Trophoblast cell (in vitro differentiated cells and primary cell): ENCODE results near the gene TBC1D30.
A peak's percentile ranks its signal among the peaks of the same experiment; 100 is the strongest.

Source experiments
- DNase-seq, 2 donors: peaks; one replicate each; pipeline ENCODE4 v3.0.0-alpha.2; 2016
- H2AFZ ChIP-seq: 2 replicates; pipeline ENCODE4 v1.6.1; 2013; ENCODE audit warnings: low read length, moderate library complexity, mild to moderate bottlenecking; ENCODE audit not compliant: insufficient read depth, poor library complexity
- H2AK5ac ChIP-seq: 2 replicates; pipeline ENCODE4 v1.6.1; 2013; ENCODE audit warnings: mild to moderate bottlenecking, low read length
- H2BK120ac ChIP-seq: 2 replicates; pipeline ENCODE4 v1.6.1; 2013; ENCODE audit warnings: low read length, mild to moderate bottlenecking, moderate library complexity; ENCODE audit not compliant: insufficient read depth, poor library complexity
- H2BK12ac ChIP-seq: 2 replicates; pipeline ENCODE4 v1.6.1; 2013; ENCODE audit warnings: mild to moderate bottlenecking, low read length, moderate library complexity
- H2BK5ac ChIP-seq: 2 replicates; pipeline ENCODE4 v1.6.1; 2013; ENCODE audit warnings: low read length, low read depth, moderate library complexity, mild to moderate bottlenecking; ENCODE audit not compliant: poor library complexity
- H3K14ac ChIP-seq: 2 replicates; pipeline ENCODE4 v1.6.1; 2013; ENCODE audit warnings: mild to moderate bottlenecking, low read length
- H3K18ac ChIP-seq: 2 replicates; pipeline ENCODE4 v1.6.1; 2013; ENCODE audit warnings: mild to moderate bottlenecking, low read length
- H3K23ac ChIP-seq: 2 replicates; pipeline ENCODE4 v1.6.1; 2013; ENCODE audit warnings: low read length
- H3K27ac ChIP-seq: 2 replicates; pipeline ENCODE4 v1.5.1; 2013; ENCODE audit warnings: low read depth, mild to moderate bottlenecking, inconsistent platforms, low read length, moderate library complexity
- H3K27me3 ChIP-seq: 2 replicates; pipeline ENCODE4 v1.6.1; 2013; ENCODE audit warnings: inconsistent platforms, mild to moderate bottlenecking, low read length, moderate library complexity; ENCODE audit not compliant: insufficient read depth
- H3K36me3 ChIP-seq, 2 experiments: 1 replicate in 1 of 2; 2 replicates in 1 of 2; pipeline ENCODE4 v1.6.1; 2013; ENCODE audit warnings: low read length in 2 of 2, mild to moderate bottlenecking in 2 of 2, moderate library complexity in 1 of 2; ENCODE audit not compliant: insufficient read depth in 2 of 2, control insufficient read depth in 1 of 2
- H3K4ac ChIP-seq: 2 replicates; pipeline ENCODE4 v1.6.1; 2013; ENCODE audit warnings: low read depth, mild to moderate bottlenecking, low read length, moderate library complexity
- H3K4me1 ChIP-seq, 2 experiments: 1 replicate in 1 of 2; 2 replicates in 1 of 2; pipeline ENCODE4 v1.6.1; 2013; ENCODE audit warnings: low read length in 2 of 2, mild to moderate bottlenecking in 2 of 2, moderate library complexity in 1 of 2; ENCODE audit not compliant: insufficient read depth in 2 of 2, control insufficient read depth in 1 of 2
- H3K4me2 ChIP-seq: 2 replicates; pipeline ENCODE4 v1.6.1; 2013; ENCODE audit warnings: inconsistent platforms, mild to moderate bottlenecking, low read length, moderate library complexity
- H3K4me3 ChIP-seq: 2 replicates; pipeline ENCODE4 v1.5.1; 2013; ENCODE audit warnings: mild to moderate bottlenecking, low read depth, low read length, inconsistent platforms
- H3K79me1 ChIP-seq: one replicate; pipeline ENCODE4 v1.6.1; 2013; ENCODE audit warnings: low read length
- H3K79me2 ChIP-seq: 2 replicates; pipeline ENCODE4 v1.6.1; 2013; ENCODE audit warnings: low read length, mild to moderate bottlenecking; ENCODE audit not compliant: control insufficient read depth, insufficient read depth, poor library complexity
- H3K9ac ChIP-seq: 2 replicates; pipeline ENCODE4 v1.6.1; 2013; ENCODE audit warnings: mild to moderate bottlenecking, low read length
- H3K9me3 ChIP-seq: 2 replicates; pipeline ENCODE4 v1.6.1; 2013; ENCODE audit warnings: low read depth, mild to moderate bottlenecking, control low read depth, inconsistent platforms, low read length; ENCODE audit not compliant: insufficient read depth
- H4K12ac ChIP-seq: 2 replicates; pipeline ENCODE4 v1.6.1; 2013; ENCODE audit warnings: low read depth, mild to moderate bottlenecking, low read length, moderate library complexity
- H4K8ac ChIP-seq: 2 replicates; pipeline ENCODE4 v1.6.1; 2013; ENCODE audit warnings: low read depth, mild to moderate bottlenecking, low read length, moderate library complexity
- H4K91ac ChIP-seq: one replicate; pipeline ENCODE4 v1.6.1; 2013; ENCODE audit warnings: low read depth, mild to moderate bottlenecking, low read length, moderate library complexity
- WGBS: extraction: QIAGEN DNeasy Blood & Tissue Kit; methylation state at CpG from one replicate; pipeline ENCODE4 v1.1.7; 2013; ENCODE audit warnings: missing lambda C conversion rate; ENCODE audit not compliant: insufficient read length, insufficient coverage; ENCODE audit errors: extremely low coverage; 5-methylcytosine and 5-hydroxymethylcytosine counted together

TBC1D30 gene

GRCh38 chr12:64884728-64885127 is 60.3 kb downstream of the TBC1D30 start:
- peaks cover 6 to 7% of the 10 kb centered on the region in 2 experiments for H3K4me1 ChIP-seq
- no peak for DNase-seq
- no peaks in the 10 kb centered on the region for H3K27me3 ChIP-seq
- no peak overlapping the region for H3K14ac ChIP-seq
- H2AFZ ChIP-seq: no peak overlapping the region
- no peak overlapping the region for H4K91ac ChIP-seq
- no peak overlapping the region for H4K8ac ChIP-seq
- no peaks in the 10 kb centered on the region for H3K9me3 ChIP-seq
- H3K79me1 ChIP-seq: no peaks in the 10 kb centered on the region
- H3K79me2 ChIP-seq: no peaks in the 10 kb centered on the region
- no peak overlapping the region for H3K4ac ChIP-seq
- H4K12ac ChIP-seq: no peak overlapping the region
- H2AK5ac ChIP-seq: no peak overlapping the region
- no peak overlapping the region for H3K27ac ChIP-seq
- no peak overlapping the region for H2BK5ac ChIP-seq
- no peak overlapping the region for H3K23ac ChIP-seq
- no peak overlapping the region for H3K4me3 ChIP-seq
- H3K9ac ChIP-seq: no peak overlapping the region
- H2BK120ac ChIP-seq: no peak overlapping the region
- no peaks in the 10 kb centered on the region for H3K36me3 ChIP-seq
- H3K4me2 ChIP-seq: no peak overlapping the region
- no peak overlapping the region for H2BK12ac ChIP-seq
- no peak overlapping the region for H3K18ac ChIP-seq
- no CpG with 5 or more reads among the region's 3 CpGs for WGBS

DNA sequence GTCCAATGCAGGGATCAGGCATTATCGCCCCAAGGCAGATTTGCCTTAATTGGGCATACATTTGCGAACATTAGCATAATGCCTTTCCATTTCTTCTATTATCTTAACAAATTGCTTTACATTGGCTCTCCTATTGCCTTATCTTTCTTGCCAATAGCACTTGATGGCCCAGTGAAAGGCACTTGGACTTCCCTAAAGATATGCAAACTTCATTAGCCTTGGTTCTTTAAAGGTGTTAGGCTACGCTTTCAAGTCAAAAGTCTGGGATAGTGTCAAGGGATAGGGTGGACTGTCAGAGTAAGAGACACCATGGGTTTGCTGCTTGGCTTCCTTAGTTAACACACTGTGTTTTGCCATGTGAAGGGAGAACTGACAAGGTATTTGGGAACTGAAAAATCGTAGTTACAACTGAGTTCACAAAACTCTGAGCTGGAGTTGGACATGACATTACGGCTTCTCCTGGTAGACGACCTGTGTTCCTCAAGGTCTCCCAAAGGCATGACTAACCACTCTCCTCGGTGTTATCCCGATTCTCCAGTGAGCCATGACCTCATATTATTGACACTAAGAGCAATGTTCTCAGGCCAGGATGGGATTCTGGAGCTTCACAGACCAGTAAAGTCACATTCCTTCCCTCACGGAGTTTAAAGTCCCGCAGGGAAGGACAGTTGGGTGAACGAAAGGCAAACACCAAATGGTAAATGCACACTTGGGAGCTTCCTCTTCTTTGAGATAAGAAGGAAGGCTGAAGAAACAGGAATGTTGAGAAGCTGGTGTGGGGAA is 65.2 kb downstream of the TBC1D30 start:
- Histone ChIP-seq H3K27me3 (no peaks in the 10 kb centered on the region), H3K23ac (no peak overlapping the region), H3K4ac (no peak overlapping the region), H3K4me3 (no peak overlapping the region), H3K4me2 (peak overlapping the region; percentile 17), H2BK12ac (no peak overlapping the region), H3K79me1 (no peaks in the 10 kb centered on the region), H2AFZ (no peak overlapping the region), H3K9me3 (no peaks in the 10 kb centered on the region), H2BK5ac (no peak overlapping the region), H4K12ac (no peak overlapping the region), H3K4me1 (peaks cover 7 to 13% of the 10 kb centered on the region in 2 experiments), H3K36me3 (no peaks in the 10 kb centered on the region), H2BK120ac (no peak overlapping the region), H3K14ac (no peak overlapping the region), H4K91ac (no peak overlapping the region), H3K27ac (peak overlapping the region; percentile 37), H2AK5ac (no peak overlapping the region), H4K8ac (no peak overlapping the region), H3K79me2 (no peaks in the 10 kb centered on the region), H3K18ac (no peak overlapping the region), H3K9ac (no peak overlapping the region)
- peak; percentile 93 to 99 for DNase-seq
- WGBS: no CpG with 5 or more reads among the region's 11 CpGs

DNA sequence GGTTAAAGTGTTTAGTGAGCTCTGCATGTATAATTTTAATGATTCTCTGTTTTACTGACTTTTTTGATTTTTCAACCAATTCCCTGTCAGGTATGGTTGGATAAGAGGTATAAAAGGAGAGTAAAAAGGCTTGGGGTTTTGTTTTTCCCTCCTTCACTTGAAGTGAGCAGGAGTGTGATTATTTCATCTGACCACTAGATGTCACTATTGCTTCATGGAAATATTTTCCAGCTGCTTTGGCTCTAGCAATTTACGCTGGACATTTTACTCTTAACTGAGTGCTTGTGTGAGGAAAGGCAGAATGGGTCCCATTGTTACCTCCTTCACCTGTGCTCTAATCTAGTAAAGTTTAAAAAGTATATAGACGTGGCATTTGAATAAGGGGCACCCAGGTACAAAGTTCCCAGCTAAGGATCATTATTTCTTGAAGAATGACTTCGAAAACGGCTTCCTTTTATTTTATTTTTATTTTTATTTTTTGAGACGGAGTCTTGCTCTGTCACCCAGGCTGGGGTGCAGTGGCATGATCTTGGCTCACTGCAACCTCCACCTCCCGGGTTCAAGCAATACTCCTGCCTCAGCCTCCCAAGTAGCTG is 66.5 kb downstream of the TBC1D30 start:
- no peak overlapping the region for H3K4me3 ChIP-seq
- H4K12ac ChIP-seq: no peak overlapping the region
- WGBS: no CpG with 5 or more reads among the region's 6 CpGs
- H2AFZ ChIP-seq: no peak overlapping the region
- no peak overlapping the region for H3K27ac ChIP-seq
- no peaks in the 10 kb centered on the region for H3K79me1 ChIP-seq
- no peak overlapping the region for H3K4me2 ChIP-seq
- no peaks in the 10 kb centered on the region for H3K36me3 ChIP-seq
- DNase-seq: peak in 1 of 2 donors; percentile 91
- H3K9me3 ChIP-seq: no peaks in the 10 kb centered on the region
- H4K91ac ChIP-seq: no peak overlapping the region
- no peaks in the 10 kb centered on the region for H3K79me2 ChIP-seq
- no peak overlapping the region for H3K23ac ChIP-seq
- H3K14ac ChIP-seq: no peak overlapping the region
- H2AK5ac ChIP-seq: no peak overlapping the region
- H2BK120ac ChIP-seq: no peak overlapping the region
- peaks cover 7 to 13% of the 10 kb centered on the region in 2 experiments for H3K4me1 ChIP-seq
- H3K18ac ChIP-seq: no peak overlapping the region
- no peak overlapping the region for H3K9ac ChIP-seq
- no peak overlapping the region for H2BK12ac ChIP-seq
- H4K8ac ChIP-seq: no peak overlapping the region
- no peaks in the 10 kb centered on the region for H3K27me3 ChIP-seq
- H3K4ac ChIP-seq: no peak overlapping the region
- H2BK5ac ChIP-seq: no peak overlapping the region

DNA sequence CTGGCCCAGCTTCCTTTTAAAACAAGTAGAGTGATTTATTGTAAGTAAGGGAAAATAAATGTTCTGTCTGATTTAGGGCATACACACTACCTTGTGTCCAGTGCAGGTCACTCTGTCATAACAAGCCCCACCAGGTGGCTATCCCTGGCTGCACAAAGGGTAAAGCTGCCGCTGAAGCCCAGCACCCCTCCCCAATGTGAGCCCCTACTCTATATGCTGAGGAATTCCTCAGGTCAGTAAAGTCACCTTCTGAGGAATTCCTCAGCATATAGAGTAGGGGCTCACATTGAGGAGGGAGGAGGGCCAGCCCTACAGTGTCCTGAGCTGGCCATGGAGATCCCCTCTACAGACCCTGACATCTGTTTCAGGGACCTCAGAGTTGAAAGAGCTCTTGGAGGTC is 67.2 kb downstream of the TBC1D30 start:
- H3K27ac ChIP-seq: no peak overlapping the region
- H4K8ac ChIP-seq: no peak overlapping the region
- WGBS: no CpG with 5 or more reads among the region's 1 CpG
- H3K9ac ChIP-seq: no peak overlapping the region
- no peaks in the 10 kb centered on the region for H3K79me1 ChIP-seq
- peaks cover 7 to 13% of the 10 kb centered on the region in 2 experiments for H3K4me1 ChIP-seq
- H2AFZ ChIP-seq: no peak overlapping the region
- H3K18ac ChIP-seq: no peak overlapping the region
- no peak overlapping the region for H2AK5ac ChIP-seq
- no peak overlapping the region for H2BK5ac ChIP-seq
- no peak overlapping the region for H3K4ac ChIP-seq
- no peak overlapping the region for H4K12ac ChIP-seq
- H3K23ac ChIP-seq: no peak overlapping the region
- no peak overlapping the region for H3K14ac ChIP-seq
- no peak overlapping the region for H3K4me3 ChIP-seq
- no peak overlapping the region for H2BK12ac ChIP-seq
- no peaks in the 10 kb centered on the region for H3K9me3 ChIP-seq
- no peak overlapping the region for H4K91ac ChIP-seq
- no peaks in the 10 kb centered on the region for H3K79me2 ChIP-seq
- no peak overlapping the region for H3K4me2 ChIP-seq
- no peaks in the 10 kb centered on the region for H3K27me3 ChIP-seq
- no peak for DNase-seq
- no peaks in the 10 kb centered on the region for H3K36me3 ChIP-seq
- no peak overlapping the region for H2BK120ac ChIP-seq
